Kidney epithelial cell (primary cell): ENCODE data around the gene RMDN3. TPM values are rescaled to one million over a fixed set of nuclear protein-coding genes. Genes with fewer than 3 reads are reported as not detected.

Experiments
- DNase-seq: peaks from one replicate; pipeline ENCODE4 v3.0.0-alpha.2; 2010; ENCODE audit warnings: low read depth
- H3K27me3 ChIP-seq: 2 replicates; pipeline ENCODE4 v1.6.0; 2011; ENCODE audit warnings: low read length; ENCODE audit not compliant: control insufficient read depth, insufficient read depth
- H3K36me3 ChIP-seq: 2 replicates; pipeline ENCODE4 v1.5.1; 2011; ENCODE audit warnings: low read length; ENCODE audit not compliant: control insufficient read depth, insufficient read depth
- H3K4me3 ChIP-seq: 2 replicates; pipeline ENCODE4 v1.5.1; 2011; ENCODE audit warnings: low read depth, mild to moderate bottlenecking, control low read depth, low read length
- CTCF ChIP-seq: IDR thresholded peaks from 2 replicates; pipeline ENCODE4 v1.5.1; 2011; ENCODE audit warnings: mild to moderate bottlenecking, moderate library complexity, low read length, control low read depth, inconsistent platforms; ENCODE audit not compliant: insufficient read depth, poor library complexity, severe bottlenecking
- total RNA-seq: library from RNA; depleted of rRNA; stranded (reverse); fragments of >200 nt; gene quantifications from 2 replicates; pipeline ENCODE4 v1.2.3, GENCODE V29; 2015

Gene RMDN3
- total RNA-seq, 1 donor from 2014 or later, result 26.5 TPM

GRCh38 chr15:40770147-40770721 is 15.2 kb upstream of the RMDN3 start:
- TF ChIP-seq CTCF, result no peak
- DNase-seq, result no peak
- Histone ChIP-seq H3K27me3 (no peaks in the 10 kb centered on the region), H3K4me3 (peak overlapping the region; percentile 1), H3K36me3 (peaks cover 3% of the 10 kb centered on the region)

GRCh38 chr15:40769274-40770146 is 14.5 kb upstream of the RMDN3 start, which contains the start of gene C15orf62:
TSS of gene C15orf62 (plus strand) at chr15:40769980. CDS start at chr15:40770496, 516 bp downstream.
- peak; percentile 92 for DNase-seq
- TF ChIP-seq CTCF, result no peak
- H3K27me3 ChIP-seq, result no peaks in the 10 kb centered on the region
- peak within 1 kb of the TSS; percentile 1 for H3K4me3 ChIP-seq
- H3K36me3 ChIP-seq, result peaks cover 1% of the 10 kb centered on the region

- Histone ChIP-seq H3K27me3 (no peaks in the 10 kb centered on the region), H3K36me3 (peaks cover 1% of the 10 kb centered on the region), H3K4me3 (no peak overlapping the region)
- DNase-seq, result no peak
- no peak for TF ChIP-seq CTCF
These were observed 13.6 kb upstream of the RMDN3 start for GRCh38 chr15:40768521-40769273.

- H3K36me3 ChIP-seq, result no peaks in the 10 kb centered on the region
- no peaks in the 10 kb centered on the region for H3K27me3 ChIP-seq
- no peak overlapping the region for H3K4me3 ChIP-seq
- no peak for TF ChIP-seq CTCF
- no peak for DNase-seq
These were observed 12.9 kb upstream of the RMDN3 start for GRCh38 chr15:40767838-40768500.

GRCh38 chr15:40766906-40767837 is 12.1 kb upstream of the RMDN3 start:
- Histone ChIP-seq H3K4me3 (no peak overlapping the region), H3K27me3 (no peaks in the 10 kb centered on the region), H3K36me3 (no peaks in the 10 kb centered on the region)
- no peak for TF ChIP-seq CTCF
- no peak for DNase-seq
